Naive B cell (primary cell): ENCODE measurements around the gene CREBBP. TPM values are rescaled to one million over a fixed set of nuclear protein-coding genes. Genes with fewer than 3 reads are reported as not detected.
"Not testable (repeated sequence)": the region's sequence is repeated elsewhere in the genome, so short reads cannot be mapped to it uniquely, and the experiment has no call there.

ENCODE experiments used
- ATAC-seq, 2 donors: fragments of 150-1000 bp; cut with Tn5 transposase; 2 replicates each; pipeline ENCODE4 v1.10.0; 2021; ENCODE audit warnings: low read depth in 2 of 2, mild to moderate bottlenecking in 2 of 2, moderate library complexity in 2 of 2
- DNase-seq: peaks from one replicate; pipeline ENCODE4 v3.0.0; 2022
- H3K27ac Mint-ChIP-seq, 6 donors: one replicate each; pipeline ENCODE4 v1.8.0; 2020 to 2022; ENCODE audit warnings: mild to moderate bottlenecking in 6 of 6, mixed read lengths in 6 of 6, moderate library complexity in 5 of 6, inconsistent platforms in 2 of 6
- H3K27me3 Mint-ChIP-seq, 3 donors: one replicate each; pipeline ENCODE4 v1.8.0; 2021 to 2022; ENCODE audit warnings: mixed read lengths in 3 of 3, mild to moderate bottlenecking in 1 of 3
- H3K36me3 Mint-ChIP-seq, 2 donors: one replicate each; pipeline ENCODE4 v1.8.0; 2020 to 2022; ENCODE audit warnings: mixed read lengths in 2 of 2, inconsistent platforms in 1 of 2, mild to moderate bottlenecking in 1 of 2
- H3K4me1 Mint-ChIP-seq, 3 donors: one replicate each; pipeline ENCODE4 v1.8.0; 2020 to 2022; ENCODE audit warnings: mixed read lengths in 3 of 3, inconsistent platforms in 1 of 3, mild to moderate bottlenecking in 1 of 3, moderate library complexity in 1 of 3
- H3K4me3 Mint-ChIP-seq, 8 donors: one replicate each; pipeline ENCODE4 v1.8.0; 2020 to 2022; ENCODE audit warnings: mild to moderate bottlenecking in 8 of 8, mixed read lengths in 8 of 8, moderate library complexity in 8 of 8, inconsistent platforms in 2 of 8
- H3K9me3 Mint-ChIP-seq, 7 donors: one replicate each; pipeline ENCODE4 v1.8.0; 2020 to 2022; ENCODE audit warnings: mixed read lengths in 7 of 7, mild to moderate bottlenecking in 5 of 7, inconsistent platforms in 2 of 7, moderate library complexity in 1 of 7
- polyA plus RNA-seq, 6 donors: library from polyadenylated mRNA; unstranded; fragments of 300-500 nt; fragmentation: Illumina TruSeq; gene quantifications; one replicate each; pipeline ENCODE4 v1.2.3, GENCODE V29; 2021; ENCODE audit warnings: low read depth in 6 of 6

Gene CREBBP
- polyA plus RNA-seq, 6 donors from 2014 or later: 2.6 to 23.5 (median 7.2) TPM

DNA sequence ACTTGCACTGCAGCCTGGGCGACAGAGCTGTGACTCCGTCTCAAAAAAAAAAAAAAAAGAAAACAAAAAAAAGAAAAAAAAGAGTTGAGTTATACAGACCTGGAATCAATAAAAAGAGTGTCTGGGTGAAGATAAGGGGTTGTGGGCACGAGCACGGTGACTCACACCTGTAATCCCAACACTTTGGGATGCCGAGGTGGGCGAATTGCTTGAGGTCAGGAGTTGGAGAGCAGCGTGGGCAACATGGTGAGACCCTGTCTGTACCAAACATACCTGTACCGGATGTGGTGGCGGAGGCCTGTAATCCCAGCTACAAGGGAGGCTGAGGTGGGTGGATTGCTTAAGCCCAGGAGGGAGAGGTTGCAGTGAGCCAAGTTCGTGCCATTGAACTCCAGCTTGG is 161.9 kb downstream of the CREBBP start:
- H3K27me3 Mint-ChIP-seq: no peaks in the 10 kb centered on the region
- H3K36me3 Mint-ChIP-seq: no peaks in the 10 kb centered on the region
- no peaks in the 10 kb centered on the region for H3K9me3 Mint-ChIP-seq
- no peak for ATAC-seq
- H3K4me1 Mint-ChIP-seq: peaks cover 10 to 38% (median 16%) of the 10 kb centered on the region in 3 donors
- H3K27ac Mint-ChIP-seq: peak overlapping the region in 3 of 6 donors; percentile 76 to 92 (median 76)
- no peak for DNase-seq
- H3K4me3 Mint-ChIP-seq: peak overlapping the region in 7 of 8 donors; percentile 52 to 91 (median 81)

DNA sequence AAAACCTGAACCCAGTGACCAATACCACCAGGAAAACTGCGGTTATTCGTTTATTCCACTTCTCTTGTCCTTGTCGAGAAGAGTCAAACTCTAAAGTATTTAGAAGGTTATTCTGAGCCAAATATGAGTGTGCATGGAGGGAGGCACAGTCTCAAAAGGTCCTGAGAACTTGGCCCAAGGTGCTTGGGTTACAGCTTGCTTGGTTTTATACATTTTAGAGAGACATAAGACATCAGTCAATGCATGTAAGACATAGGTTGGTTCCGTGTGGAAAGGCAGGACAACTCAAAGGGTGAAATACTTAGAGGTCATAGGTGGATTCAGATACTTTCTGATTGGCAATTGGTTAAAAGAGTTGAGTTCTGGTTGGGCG is 162.5 kb downstream of the CREBBP start:
- Mint-ChIP-seq H3K27ac (peak overlapping the region; percentile 3 to 95 (median 84)), H3K36me3 (no peaks in the 10 kb centered on the region), H3K27me3 (no peaks in the 10 kb centered on the region), H3K4me1 (peaks cover 14 to 37% (median 16%) of the 10 kb centered on the region in 3 donors), H3K9me3 (no peaks in the 10 kb centered on the region), H3K4me3 (peak overlapping the region; percentile 80 to 93 (median 85))
- ATAC-seq (no peak), DNase-seq (no peak)

DNA sequence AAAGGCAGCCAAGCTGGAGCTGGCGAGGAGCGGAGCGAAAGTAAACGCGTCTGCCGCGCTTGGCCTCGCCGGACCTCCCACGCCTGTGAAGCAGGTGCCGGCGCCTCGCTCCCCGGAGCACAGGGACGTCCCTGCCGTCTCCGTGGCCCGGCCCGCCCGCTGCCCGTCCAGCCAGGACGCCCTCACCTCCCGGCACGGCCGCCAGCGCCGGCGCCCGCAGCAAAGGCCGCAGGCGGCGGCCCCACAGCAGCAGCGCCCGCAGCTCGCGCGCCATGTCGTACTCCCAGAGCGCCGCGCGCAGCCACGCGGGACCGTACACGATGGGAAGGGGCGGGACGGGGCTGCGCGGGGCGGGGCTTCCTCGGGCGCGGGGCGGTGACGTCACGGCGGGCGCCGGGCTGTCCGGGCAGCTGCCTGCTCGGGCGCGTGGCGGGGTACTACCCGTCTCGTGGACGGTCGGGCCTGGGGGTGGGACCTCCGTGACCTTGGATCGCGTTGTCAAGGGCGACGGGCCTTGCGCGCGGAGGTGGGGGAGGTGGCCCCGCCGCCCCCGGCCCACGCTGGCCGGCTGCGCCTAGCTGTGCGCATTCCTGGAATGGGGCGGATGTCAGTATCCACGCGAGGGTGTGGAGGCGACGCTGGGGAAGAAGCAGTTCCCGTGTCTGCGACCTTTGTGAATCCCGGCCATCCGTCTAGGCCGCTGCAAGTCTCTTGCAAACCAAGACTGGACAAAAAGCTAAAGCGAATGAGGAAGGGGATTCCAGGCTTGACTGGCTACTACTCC is 163.1 kb downstream of the CREBBP start, which contains the start of gene TRAP1:
Gene TRAP1 (minus strand): TSS at position 290 of the 784 bp plus-strand sequence. CDS start 16 bp downstream, at position 274.
- ATAC-seq (peak; percentile 95), DNase-seq (peak; percentile 85)
- Mint-ChIP-seq H3K9me3 (no peaks in the 10 kb centered on the region), H3K36me3 (no peaks in the 10 kb centered on the region), H3K4me3 (peak within 1 kb of the TSS; percentile 80 to 96 (median 90)), H3K4me1 (peaks cover 16 to 43% (median 17%) of the 10 kb centered on the region in 3 donors), H3K27ac (peak within 1 kb of the TSS; percentile 33 to 95 (median 90)), H3K27me3 (no peaks in the 10 kb centered on the region)

DNA sequence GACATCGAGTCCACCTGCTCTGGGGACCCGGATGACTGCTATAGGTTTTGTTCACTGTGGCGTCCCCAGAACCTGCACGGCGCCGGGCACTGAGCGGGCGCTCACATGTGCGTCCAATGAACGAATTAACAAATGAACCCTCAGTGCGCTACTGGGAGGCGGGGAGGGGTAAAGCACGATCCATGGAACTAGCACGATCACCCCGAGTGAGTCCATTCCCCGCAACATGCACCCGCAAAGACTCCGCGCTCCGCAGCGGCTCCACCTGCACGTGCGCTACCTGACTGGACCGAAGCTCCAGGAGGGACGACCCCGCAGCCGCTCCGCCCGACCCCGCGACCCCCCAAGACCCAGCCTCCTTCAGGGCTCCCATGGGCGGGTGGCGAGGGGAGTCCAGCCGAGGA is 163.7 kb downstream of the CREBBP start:
- Mint-ChIP-seq H3K4me3 (peak overlapping the region; percentile 80 to 96 (median 90)), H3K9me3 (no peaks in the 10 kb centered on the region), H3K27me3 (no peaks in the 10 kb centered on the region), H3K4me1 (peaks cover 16 to 46% (median 20%) of the 10 kb centered on the region in 3 donors), H3K36me3 (no peaks in the 10 kb centered on the region), H3K27ac (peak overlapping the region in 5 of 6 donors; percentile 61 to 93 (median 82))
- ATAC-seq (peak; percentile 15), DNase-seq (no peak)

DNA sequence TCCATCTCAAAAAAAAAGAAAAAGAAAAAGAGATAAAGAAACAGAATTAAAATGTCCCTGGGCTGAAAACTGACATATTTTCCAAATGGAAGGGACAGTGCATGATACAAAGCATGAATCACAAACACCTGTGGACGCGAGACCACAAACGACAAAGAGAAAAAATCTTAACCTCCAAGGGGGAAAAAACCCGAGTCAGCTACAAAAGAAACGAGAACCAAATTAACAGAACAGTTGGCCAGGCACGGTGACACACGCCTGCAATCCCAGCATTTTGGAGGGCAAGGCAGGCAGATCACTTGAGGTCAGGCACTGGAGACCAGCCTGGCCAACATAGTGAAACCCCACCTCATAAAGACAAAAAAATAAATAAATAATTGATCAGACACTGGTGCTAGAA is 165.1 kb downstream of the CREBBP start:
- ATAC-seq (no peak), DNase-seq (no peak)
- Mint-ChIP-seq H3K36me3 (no peaks in the 10 kb centered on the region), H3K4me1 (peaks cover 16 to 48% (median 20%) of the 10 kb centered on the region in 3 donors), H3K4me3 (peak overlapping the region in 5 of 8 donors; percentile 6 to 96 (median 80)), H3K9me3 (no peaks in the 10 kb centered on the region), H3K27ac (peak overlapping the region in 1 of 6 donors; percentile 58), H3K27me3 (no peaks in the 10 kb centered on the region)

DNA sequence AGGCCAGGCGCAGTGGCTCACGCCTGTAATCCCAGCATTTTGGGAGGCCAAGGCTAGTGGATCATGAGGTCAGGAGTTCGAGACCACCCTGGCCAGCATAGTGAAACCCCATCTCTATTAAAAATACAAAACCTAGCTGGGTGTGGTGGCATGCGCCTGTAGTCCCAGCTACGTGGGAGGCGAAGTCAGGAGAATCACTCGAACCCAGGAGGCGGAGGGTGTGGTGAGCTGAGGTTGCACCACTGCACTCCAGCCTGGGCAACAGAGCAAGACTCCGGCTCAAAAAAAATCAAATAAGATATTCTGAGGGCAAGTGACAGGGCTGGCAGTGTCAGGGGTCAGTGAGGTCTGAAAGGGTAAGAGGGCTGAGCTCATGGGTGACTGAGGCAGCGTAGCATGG is 166.1 kb downstream of the CREBBP start:
- H3K36me3 Mint-ChIP-seq, H3K9me3 Mint-ChIP-seq, DNase-seq, H3K27me3 Mint-ChIP-seq, ATAC-seq: not testable (repeated sequence)
- peak overlapping the region in 1 of 8 donors; percentile 80 for H3K4me3 Mint-ChIP-seq
- peak overlapping the region in 1 of 6 donors; percentile 65 for H3K27ac Mint-ChIP-seq
- peaks cover 16 to 48% (median 24%) of the 10 kb centered on the region in 3 donors for H3K4me1 Mint-ChIP-seq

DNA sequence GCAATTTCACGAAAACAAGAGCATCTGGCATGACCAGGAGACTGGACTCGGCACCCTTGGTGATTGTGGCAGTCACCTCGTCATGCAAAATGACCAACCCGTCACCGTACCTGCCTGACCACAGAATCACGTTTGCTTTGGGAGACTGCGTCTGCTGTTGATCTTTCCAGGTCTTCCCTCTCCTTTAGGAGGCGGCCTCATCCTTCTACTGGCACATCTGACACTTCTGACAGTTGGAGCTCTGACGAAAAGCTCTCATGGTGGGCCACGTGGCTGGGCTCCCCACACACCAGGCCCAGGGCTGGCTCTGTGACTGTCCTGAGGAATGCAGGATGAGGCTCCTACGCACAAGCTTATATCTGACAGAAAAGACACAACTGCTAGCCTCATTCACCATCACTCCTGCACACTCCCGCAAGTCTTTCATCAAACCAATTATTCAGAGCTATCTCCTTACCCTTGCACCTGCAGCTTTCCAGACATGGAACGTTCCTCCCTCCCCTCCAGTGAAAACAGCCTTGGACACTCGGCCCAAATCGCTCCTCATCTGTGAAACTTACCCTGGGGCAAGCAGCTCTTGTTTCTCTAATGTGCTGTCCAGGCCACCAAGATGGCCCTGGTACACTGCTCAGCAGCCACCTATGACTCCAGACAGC is 166.8 kb downstream of the CREBBP start:
- peak overlapping the region in 2 of 8 donors; percentile 8 to 38 for H3K4me3 Mint-ChIP-seq
- no peak for ATAC-seq
- H3K27ac Mint-ChIP-seq: peak overlapping the region in 1 of 6 donors; percentile 75
- H3K4me1 Mint-ChIP-seq: peaks cover 16 to 48% (median 24%) of the 10 kb centered on the region in 3 donors
- no peaks in the 10 kb centered on the region for H3K27me3 Mint-ChIP-seq
- H3K36me3 Mint-ChIP-seq: no peaks in the 10 kb centered on the region
- no peak for DNase-seq
- no peaks in the 10 kb centered on the region for H3K9me3 Mint-ChIP-seq

DNA sequence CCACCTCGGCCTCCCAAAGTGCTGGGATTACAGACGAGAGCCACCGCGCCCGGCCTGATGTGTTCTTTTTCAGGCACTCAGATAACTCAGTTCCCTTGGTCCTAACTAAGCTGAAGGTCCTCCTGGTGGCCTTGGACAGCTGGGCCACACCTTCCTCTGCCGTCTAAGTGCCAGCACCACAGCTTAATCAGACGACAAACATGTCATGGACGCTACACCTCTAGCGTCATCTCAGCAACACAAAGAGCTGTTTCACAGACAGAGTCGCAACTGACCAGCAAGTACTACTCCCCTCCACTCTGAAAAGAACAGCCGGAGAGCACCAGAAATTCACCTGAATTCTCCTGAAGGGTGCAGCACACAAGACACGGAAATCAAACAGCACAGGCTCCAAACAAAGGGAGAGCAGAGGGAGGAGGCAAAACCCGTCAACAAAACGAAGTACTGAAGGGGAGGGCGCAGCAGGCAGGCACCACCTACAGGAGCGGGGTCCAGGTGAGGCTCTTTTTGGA is 167.6 kb downstream of the CREBBP start:
- Mint-ChIP-seq H3K36me3 (no peaks in the 10 kb centered on the region), H3K27ac (peak overlapping the region in 3 of 6 donors; percentile 22 to 71 (median 63)), H3K4me3 (peak overlapping the region in 2 of 8 donors; percentile 38 to 70), H3K27me3 (no peaks in the 10 kb centered on the region), H3K4me1 (peaks cover 9 to 42% (median 21%) of the 10 kb centered on the region in 3 donors), H3K9me3 (no peaks in the 10 kb centered on the region)
- DNase-seq (no peak), ATAC-seq (no peak)

DNA sequence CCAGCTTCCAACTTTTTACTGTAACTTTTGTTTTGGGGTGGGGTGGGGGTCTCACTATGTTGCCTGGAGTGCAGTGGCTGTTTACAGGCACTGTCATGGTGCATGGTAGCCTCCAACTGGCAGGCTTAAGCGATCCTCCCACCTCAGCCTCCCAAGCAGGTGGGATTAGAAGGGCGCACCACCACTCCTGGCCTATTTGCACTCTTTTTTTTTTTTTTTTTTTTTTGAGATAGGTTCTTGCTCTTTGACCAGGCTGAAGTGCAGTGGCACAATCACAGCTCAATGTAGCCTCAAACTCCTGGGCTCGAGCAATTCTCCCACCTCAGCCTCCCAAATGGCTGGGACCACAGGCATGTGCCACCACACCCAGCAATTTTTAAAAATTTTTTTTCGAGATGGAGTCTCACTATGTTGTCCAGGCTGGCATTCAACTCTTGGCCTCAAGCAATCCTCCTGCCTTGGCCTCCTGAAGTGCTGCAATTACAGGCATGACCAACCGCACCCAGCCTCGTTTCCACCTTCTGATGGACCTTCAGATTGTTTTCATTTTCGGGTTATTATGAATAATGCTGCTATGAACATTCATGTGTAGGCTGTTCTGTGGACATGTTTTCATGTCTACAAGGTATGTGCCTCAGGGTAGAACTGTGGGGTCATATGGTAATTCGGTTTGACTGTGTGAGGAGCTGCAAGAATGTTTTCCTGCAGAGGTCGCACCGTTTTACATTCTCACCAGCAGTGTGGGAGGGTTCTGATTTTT is 174.1 kb downstream of the CREBBP start:
- no peak overlapping the region for H3K4me3 Mint-ChIP-seq
- H3K27ac Mint-ChIP-seq: no peak overlapping the region
- H3K4me1 Mint-ChIP-seq: peaks cover 7 to 11% (median 9%) of the 10 kb centered on the region in 3 donors
- no peaks in the 10 kb centered on the region for H3K9me3 Mint-ChIP-seq
- H3K36me3 Mint-ChIP-seq: no peaks in the 10 kb centered on the region
- ATAC-seq: no peak
- DNase-seq: no peak
- H3K27me3 Mint-ChIP-seq: no peaks in the 10 kb centered on the region

DNA sequence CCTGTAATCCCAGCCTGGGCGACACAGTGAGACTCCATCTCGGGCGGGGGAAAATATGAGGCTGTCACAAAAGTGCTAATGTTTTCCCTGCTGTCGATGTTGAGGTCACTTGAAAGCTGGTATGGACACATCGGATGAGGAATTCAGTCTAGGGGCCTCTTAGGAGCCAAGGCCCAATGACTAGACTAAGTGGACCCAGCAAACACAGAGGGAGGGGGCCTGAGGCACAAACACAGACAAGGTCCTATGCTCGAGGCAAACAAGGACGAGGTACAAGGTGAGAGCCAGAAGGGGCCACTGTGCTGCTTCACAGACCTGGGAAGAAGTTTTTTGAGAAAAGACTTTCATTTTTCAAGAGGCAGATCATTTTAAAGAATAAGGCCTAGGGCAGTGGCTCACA is 178.4 kb downstream of the CREBBP start:
- H3K4me3 Mint-ChIP-seq: no peak overlapping the region
- no peaks in the 10 kb centered on the region for H3K27me3 Mint-ChIP-seq
- ATAC-seq (no peak), DNase-seq (no peak)
- H3K27ac Mint-ChIP-seq: peak overlapping the region in 1 of 6 donors; percentile 56
- peaks cover 4 to 25% (median 7%) of the 10 kb centered on the region in 3 donors for H3K4me1 Mint-ChIP-seq
- H3K36me3 Mint-ChIP-seq: no peaks in the 10 kb centered on the region
- no peaks in the 10 kb centered on the region for H3K9me3 Mint-ChIP-seq

DNA sequence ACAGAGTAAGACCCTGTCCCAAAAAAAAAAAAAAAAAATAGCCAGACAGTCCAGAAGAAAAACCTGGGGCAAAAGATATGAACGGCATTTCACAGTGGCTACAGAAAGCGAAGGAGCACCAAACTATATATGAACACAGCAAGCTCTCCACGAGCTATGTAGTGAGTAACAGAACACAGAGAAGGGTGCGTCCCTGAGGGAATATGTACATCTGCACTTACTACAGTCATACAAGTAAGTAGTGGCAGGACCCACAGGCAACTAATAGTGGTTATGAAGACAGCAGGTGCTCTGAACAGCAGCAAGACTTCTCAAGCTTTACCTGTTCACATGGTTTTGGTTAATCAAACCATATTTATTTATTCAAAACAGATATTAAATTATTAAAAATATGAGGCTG is 179.0 kb downstream of the CREBBP start:
- Mint-ChIP-seq H3K4me3 (no peak overlapping the region), H3K27me3 (no peaks in the 10 kb centered on the region), H3K9me3 (no peaks in the 10 kb centered on the region), H3K36me3 (no peaks in the 10 kb centered on the region), H3K27ac (peak overlapping the region in 1 of 6 donors; percentile 30), H3K4me1 (peaks cover 4 to 28% (median 7%) of the 10 kb centered on the region in 3 donors)
- ATAC-seq: no peak
- no peak for DNase-seq

DNA sequence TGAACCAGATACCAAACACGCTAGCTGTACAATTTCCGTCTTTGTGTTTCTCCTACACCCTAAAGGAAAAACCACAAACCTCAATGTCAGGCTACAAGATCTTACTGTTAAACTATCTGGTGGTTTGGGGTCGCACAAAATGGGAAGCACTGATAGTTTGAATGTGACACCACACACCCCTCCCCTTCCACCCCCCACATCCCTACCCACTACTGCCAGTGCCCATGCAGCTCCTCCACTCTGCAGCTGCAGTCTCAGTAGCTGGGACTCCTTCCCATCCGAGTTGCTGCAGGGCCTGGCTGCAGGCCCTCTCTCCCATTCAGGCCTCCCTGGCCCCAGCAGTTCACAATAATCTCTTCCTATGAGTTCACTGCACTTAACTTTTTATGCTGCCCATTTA is 181.6 kb downstream of the CREBBP start:
- H3K9me3 Mint-ChIP-seq: no peaks in the 10 kb centered on the region
- peak overlapping the region in 1 of 6 donors; percentile 49 for H3K27ac Mint-ChIP-seq
- H3K4me3 Mint-ChIP-seq: no peak overlapping the region
- no peaks in the 10 kb centered on the region for H3K27me3 Mint-ChIP-seq
- ATAC-seq: no peak
- H3K36me3 Mint-ChIP-seq: no peaks in the 10 kb centered on the region
- DNase-seq: no peak
- peaks cover 7 to 29% (median 16%) of the 10 kb centered on the region in 3 donors for H3K4me1 Mint-ChIP-seq
